ENCODE results near the gene FBXO28. TPM values are rescaled to one million over a fixed set of nuclear protein-coding genes. Genes with fewer than 3 reads are reported as not detected.

Gene FBXO28
- polyA plus RNA-seq, 1 donor from 2014 or later, result 20.3 TPM

DNA sequence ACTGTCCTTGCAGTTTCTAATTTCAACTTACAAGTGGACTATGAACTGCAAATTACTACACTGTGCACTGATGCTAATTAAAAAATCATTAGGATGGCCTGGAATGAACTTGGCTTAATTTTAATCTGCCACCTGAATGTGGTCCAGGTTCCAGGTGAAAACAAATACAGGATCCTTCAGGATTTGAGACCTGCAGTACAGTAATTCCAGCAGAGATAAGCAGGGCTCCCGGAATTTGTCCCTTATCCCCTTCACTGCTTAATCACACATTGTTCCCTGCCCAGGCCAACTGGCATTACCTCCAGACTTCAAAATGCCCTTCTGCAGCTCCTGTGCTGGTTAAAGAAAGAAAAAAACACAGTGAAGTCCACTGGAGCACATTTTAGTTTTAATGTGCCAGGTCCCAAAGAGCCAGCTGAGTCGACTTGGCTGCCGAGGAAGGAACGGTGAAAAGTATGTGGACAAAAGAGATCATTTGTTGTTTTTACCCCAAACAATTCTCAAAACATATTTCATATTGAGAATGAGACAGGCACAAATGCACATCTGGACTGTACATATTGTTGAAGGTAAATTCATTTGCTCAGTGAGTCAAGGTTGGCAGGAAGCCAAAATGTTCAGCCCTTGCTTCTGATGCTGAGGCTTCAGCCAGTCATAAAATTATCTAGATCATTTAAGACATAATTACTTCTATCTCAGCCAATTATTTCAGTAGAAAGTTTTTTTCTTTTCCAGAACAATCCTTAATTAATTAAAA is 97.5 kb downstream of the FBXO28 start:
- Histone ChIP-seq H2AFZ (ENCODE audit: low read depth, low read length) (no peak overlapping the region), H3K4me3 (ENCODE audit: low read length) (no peak overlapping the region), H3K9ac (ENCODE audit: low read length) (no peak overlapping the region), H3K27ac (ENCODE audit: low read length) (no peak overlapping the region), H3K4me2 (ENCODE audit: low read length) (no peak overlapping the region), H3K9me3 (ENCODE audit: low read length) (no peaks in the 10 kb centered on the region), H3K79me2 (replicated peaks; ENCODE audit: insufficient read depth, low read length) (no peaks in the 10 kb centered on the region), H3K36me3 (ENCODE audit: insufficient read depth, low read length) (no peaks in the 10 kb centered on the region), H3F3A (ENCODE audit: insufficient read depth, low read length, poor library complexity, severe bottlenecking) (no peaks in the 10 kb centered on the region), H3K27me3 (ENCODE audit: insufficient read depth, low read depth, low read length) (no peaks in the 10 kb centered on the region), H3K9me2 (ENCODE audit: insufficient read depth, low read length) (no peaks in the 10 kb centered on the region), H4K20me1 (ENCODE audit: insufficient read depth) (no peaks in the 10 kb centered on the region)
- TF ChIP-seq, protein P1, sequence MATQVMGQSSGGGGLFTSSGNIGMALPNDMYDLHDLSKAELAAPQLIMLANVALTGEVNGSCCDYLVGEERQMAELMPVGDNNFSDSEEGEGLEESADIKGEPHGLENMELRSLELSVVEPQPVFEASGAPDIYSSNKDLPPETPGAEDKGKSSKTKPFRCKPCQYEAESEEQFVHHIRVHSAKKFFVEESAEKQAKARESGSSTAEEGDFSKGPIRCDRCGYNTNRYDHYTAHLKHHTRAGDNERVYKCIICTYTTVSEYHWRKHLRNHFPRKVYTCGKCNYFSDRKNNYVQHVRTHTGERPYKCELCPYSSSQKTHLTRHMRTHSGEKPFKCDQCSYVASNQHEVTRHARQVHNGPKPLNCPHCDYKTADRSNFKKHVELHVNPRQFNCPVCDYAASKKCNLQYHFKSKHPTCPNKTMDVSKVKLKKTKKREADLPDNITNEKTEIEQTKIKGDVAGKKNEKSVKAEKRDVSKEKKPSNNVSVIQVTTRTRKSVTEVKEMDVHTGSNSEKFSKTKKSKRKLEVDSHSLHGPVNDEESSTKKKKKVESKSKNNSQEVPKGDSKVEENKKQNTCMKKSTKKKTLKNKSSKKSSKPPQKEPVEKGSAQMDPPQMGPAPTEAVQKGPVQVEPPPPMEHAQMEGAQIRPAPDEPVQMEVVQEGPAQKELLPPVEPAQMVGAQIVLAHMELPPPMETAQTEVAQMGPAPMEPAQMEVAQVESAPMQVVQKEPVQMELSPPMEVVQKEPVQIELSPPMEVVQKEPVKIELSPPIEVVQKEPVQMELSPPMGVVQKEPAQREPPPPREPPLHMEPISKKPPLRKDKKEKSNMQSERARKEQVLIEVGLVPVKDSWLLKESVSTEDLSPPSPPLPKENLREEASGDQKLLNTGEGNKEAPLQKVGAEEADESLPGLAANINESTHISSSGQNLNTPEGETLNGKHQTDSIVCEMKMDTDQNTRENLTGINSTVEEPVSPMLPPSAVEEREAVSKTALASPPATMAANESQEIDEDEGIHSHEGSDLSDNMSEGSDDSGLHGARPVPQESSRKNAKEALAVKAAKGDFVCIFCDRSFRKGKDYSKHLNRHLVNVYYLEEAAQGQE (IDR thresholded peaks at IDR 0.05; ENCODE audit: borderline replicate concordance), result no peak
- TF ChIP-seq MXI1 (conservative IDR thresholded peaks at IDR 0.05; ENCODE audit: poor library complexity, severe bottlenecking), result no peak
- TF ChIP-seq, protein P2, sequence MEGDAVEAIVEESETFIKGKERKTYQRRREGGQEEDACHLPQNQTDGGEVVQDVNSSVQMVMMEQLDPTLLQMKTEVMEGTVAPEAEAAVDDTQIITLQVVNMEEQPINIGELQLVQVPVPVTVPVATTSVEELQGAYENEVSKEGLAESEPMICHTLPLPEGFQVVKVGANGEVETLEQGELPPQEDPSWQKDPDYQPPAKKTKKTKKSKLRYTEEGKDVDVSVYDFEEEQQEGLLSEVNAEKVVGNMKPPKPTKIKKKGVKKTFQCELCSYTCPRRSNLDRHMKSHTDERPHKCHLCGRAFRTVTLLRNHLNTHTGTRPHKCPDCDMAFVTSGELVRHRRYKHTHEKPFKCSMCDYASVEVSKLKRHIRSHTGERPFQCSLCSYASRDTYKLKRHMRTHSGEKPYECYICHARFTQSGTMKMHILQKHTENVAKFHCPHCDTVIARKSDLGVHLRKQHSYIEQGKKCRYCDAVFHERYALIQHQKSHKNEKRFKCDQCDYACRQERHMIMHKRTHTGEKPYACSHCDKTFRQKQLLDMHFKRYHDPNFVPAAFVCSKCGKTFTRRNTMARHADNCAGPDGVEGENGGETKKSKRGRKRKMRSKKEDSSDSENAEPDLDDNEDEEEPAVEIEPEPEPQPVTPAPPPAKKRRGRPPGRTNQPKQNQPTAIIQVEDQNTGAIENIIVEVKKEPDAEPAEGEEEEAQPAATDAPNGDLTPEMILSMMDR (IDR thresholded peaks at IDR 0.05; ENCODE audit: poor library complexity, severe bottlenecking), result no peak
- TF ChIP-seq SMC3 (conservative IDR thresholded peaks at IDR 0.05; ENCODE audit: poor library complexity), result no peak
- no peak for TF ChIP-seq RAD21 (conservative IDR thresholded peaks at IDR 0.05)
- TF ChIP-seq TAF1 (IDR thresholded peaks at IDR 0.05; ENCODE audit: low read depth), result no peak
- no peak for TF ChIP-seq EZH2 (IDR thresholded peaks at IDR 0.05; ENCODE audit: borderline replicate concordance, insufficient read depth, low read length, poor library complexity, severe bottlenecking)
- no peak for TF ChIP-seq EP300 (conservative IDR thresholded peaks at IDR 0.05; ENCODE audit: poor library complexity, severe bottlenecking)
- TF ChIP-seq POLR2AphosphoS5 (IDR thresholded peaks at IDR 0.05), result no peak

Small RNAs within 50 kb of the gene (small RNA-seq; reads per million reads assigned to genes)
- gene AC092809.3, result 0 reads per million in 3 experiments
- gene RF00139, result 0 reads per million in 3 experiments
- gene RN7SKP49, result 0 reads per million in 3 experiments

Other genes starting within 250 kb of the FBXO28 start
- 40.6 and 53.7 TPM in 2 replicates for gene DEGS1, start 69.1 kb downstream of the FBXO28 start, polyA plus RNA-seq
- gene NVL, start 216.1 kb downstream of the FBXO28 start, polyA plus RNA-seq, result 77.3 and 84.2 TPM in 2 replicates
- 44.2 and 53.2 TPM in 2 replicates for gene CNIH4, start 242.8 kb downstream of the FBXO28 start, polyA plus RNA-seq